ENCODE measurements around the gene C1orf226.
"Not testable (repeated sequence)": the region's sequence is repeated elsewhere in the genome, so short reads cannot be mapped to it uniquely, and the experiment has no call there.

C1orf226 gene

GRCh38 chr1:162416909-162417308 is 35.4 kb downstream of the C1orf226 start:
- no peak for DNase-seq

GRCh38 chr1:162417650-162418049 is 36.1 kb downstream of the C1orf226 start:
- no peak for DNase-seq

DNA sequence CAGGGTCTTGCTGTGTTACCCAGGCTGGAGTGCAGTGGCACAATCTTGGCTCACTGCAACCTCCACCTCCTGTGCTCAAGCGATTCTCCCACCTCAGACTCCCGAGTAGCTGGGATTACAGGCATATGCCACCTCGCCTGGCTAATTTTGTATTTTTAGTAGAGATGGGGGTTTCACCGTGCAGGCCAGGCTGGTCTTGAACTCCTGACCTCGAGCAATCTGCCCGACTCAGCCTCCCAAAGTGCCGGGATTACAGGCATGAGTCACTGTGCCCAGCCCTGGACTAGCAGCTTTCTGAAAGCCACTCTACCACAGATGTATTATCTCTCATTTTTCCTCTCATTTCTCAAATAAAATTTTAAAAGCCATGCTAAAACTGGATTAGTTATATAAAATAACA is 37.1 kb downstream of the C1orf226 start:
- not testable (repeated sequence) for DNase-seq

GRCh38 chr1:162419450-162419931 is 38.0 kb downstream of the C1orf226 start:
- not testable (repeated sequence) for DNase-seq

- DNase-seq: no peak
Measured at GRCh38 chr1:162420120-162420519, 38.6 kb downstream of the C1orf226 start.

GRCh38 chr1:162421258-162422164 is 40.0 kb downstream of the C1orf226 start:
- DNase-seq: no peak

GRCh38 chr1:162422662-162423375 is 41.3 kb downstream of the C1orf226 start:
- no peak for DNase-seq

DNA sequence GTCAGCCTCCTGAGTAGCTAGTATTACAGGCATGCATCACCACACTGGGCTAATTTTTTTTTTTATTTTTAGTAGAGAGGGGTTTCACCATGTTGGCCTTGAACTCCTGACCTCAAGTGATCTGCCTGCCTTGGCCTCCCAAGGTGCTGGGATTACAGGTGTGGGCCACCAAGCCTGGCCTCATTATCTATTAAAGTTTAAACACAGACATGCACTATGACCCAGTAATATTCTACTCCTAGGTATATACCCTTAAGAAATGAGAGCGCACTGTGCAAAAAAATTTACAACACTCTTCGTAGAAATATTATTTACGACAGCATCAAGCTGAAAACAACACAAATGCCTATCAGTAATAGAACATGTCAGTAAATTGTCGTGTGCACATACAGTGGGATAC is 49.1 kb downstream of the C1orf226 start:
- DNase-seq: no peak

- DNase-seq: not testable (repeated sequence)
Measured at GRCh38 chr1:162432977-162433713, 51.6 kb downstream of the C1orf226 start.

Measured in activated gamma-delta T cell treated with Interleukin-2 at 50 U/mL for 16 hours (primary cell).